GM12878 (cell line): Measurements from ENCODE around the gene CENPX. TPM values are rescaled to one million over a fixed set of nuclear protein-coding genes. Genes with fewer than 3 reads are reported as not detected.

Source experiments
- ASH2L ChIP-seq: fragments of 300-600, 200-600 bp; sonication (generic); IDR thresholded peaks from 2 replicates; pipeline ENCODE4 v1.6.1; 2017; ENCODE audit warnings: low read depth, mild to moderate bottlenecking, borderline replicate concordance
- BACH1 ChIP-seq: fragments of 450-650 bp; IDR thresholded peaks from 2 replicates; pipeline ENCODE4 v1.6.1; 2017; ENCODE audit warnings: mild to moderate bottlenecking, borderline replicate concordance
- CEBPZ ChIP-seq: fragments of 150-350 bp; IDR thresholded peaks from 2 replicates; pipeline ENCODE4 v1.6.1; 2016; ENCODE audit warnings: low read depth, low read length
- CREM ChIP-seq: IDR thresholded peaks from 2 replicates; pipeline ENCODE4 v1.6.1; 2014; ENCODE audit warnings: antibody characterized with exemption, low read depth
- DPF2 ChIP-seq: fragments of 450-650 bp; IDR thresholded peaks from 2 replicates; pipeline ENCODE4 v1.6.1; 2017; ENCODE audit warnings: mild to moderate bottlenecking
- EZH2 ChIP-seq: IDR thresholded peaks from 2 replicates; pipeline ENCODE4 v1.6.1; 2012; ENCODE audit warnings: low read depth, mild to moderate bottlenecking, control low read depth, inconsistent platforms, low read length, borderline replicate concordance; ENCODE audit not compliant: control insufficient read depth
- GATAD2B ChIP-seq: fragments of 450-650 bp; conservative IDR thresholded peaks from 2 replicates; pipeline ENCODE4 v1.6.1; 2017; ENCODE audit warnings: low read depth, mild to moderate bottlenecking, moderate library complexity
- IKZF2 ChIP-seq, 2 experiments: fragments of 450-650 bp; IDR thresholded peaks; 2 replicates each; pipeline ENCODE4 v1.6.1; 2017; ENCODE audit warnings: mild to moderate bottlenecking in 2 of 2, moderate library complexity in 2 of 2
- KAT2A ChIP-seq: conservative IDR thresholded peaks from 2 replicates; pipeline ENCODE4 v1.6.1; 2011; ENCODE audit warnings: low read depth, low read length; ENCODE audit not compliant: control insufficient read depth
- NFYA ChIP-seq: IDR thresholded peaks from 2 replicates; pipeline ENCODE4 v1.6.1; 2011; ENCODE audit warnings: low read depth, mild to moderate bottlenecking, low read length, improper control_type of control experiment, borderline replicate concordance
- NRF1 ChIP-seq: conservative IDR thresholded peaks from 2 replicates; pipeline ENCODE4 v1.6.1; 2011; ENCODE audit warnings: mild to moderate bottlenecking, low read depth, low read length, improper control_type of control experiment
- PBX3 ChIP-seq: IDR thresholded peaks from 2 replicates; pipeline ENCODE4 v1.6.1; 2011; ENCODE audit warnings: mild to moderate bottlenecking, low read depth, low read length, moderate library complexity; ENCODE audit not compliant: insufficient replicate concordance
- POLR2AphosphoS5 ChIP-seq: IDR thresholded peaks from 2 replicates; pipeline ENCODE4 v1.6.1; 2011; ENCODE audit warnings: mild to moderate bottlenecking, low read length, inconsistent platforms
- SP1 ChIP-seq: IDR thresholded peaks from one replicate; pipeline ENCODE4 v1.6.1; 2011; ENCODE audit warnings: low read depth, low read length
- SPI1 ChIP-seq: IDR thresholded peaks from 2 replicates; pipeline ENCODE4 v1.6.1; 2011; ENCODE audit warnings: low read depth, mild to moderate bottlenecking, low read length, moderate library complexity, borderline replicate concordance; ENCODE audit not compliant: insufficient read depth
- SREBF2 ChIP-seq: IDR thresholded peaks from 2 replicates; pipeline ENCODE4 v1.6.1; 2012; ENCODE audit warnings: mild to moderate bottlenecking, low read length
- STAT1 ChIP-seq: fragments of 450-650 bp; conservative IDR thresholded peaks from 2 replicates; pipeline ENCODE4 v1.6.1; 2014; ENCODE audit warnings: antibody characterized with exemption, mild to moderate bottlenecking
- TARDBP ChIP-seq: IDR thresholded peaks from 2 replicates; pipeline ENCODE4 v1.6.1; 2016; ENCODE audit warnings: borderline replicate concordance
- TCF3 ChIP-seq: IDR thresholded peaks from 2 replicates; pipeline ENCODE4 v1.6.1; 2012; ENCODE audit warnings: low read depth, mild to moderate bottlenecking, low read length, borderline replicate concordance; ENCODE audit not compliant: insufficient read depth
- USF1 ChIP-seq: IDR thresholded peaks from 2 replicates; pipeline ENCODE4 v1.6.1; 2011; ENCODE audit warnings: borderline replicate concordance, low read depth, mild to moderate bottlenecking, moderate library complexity, mixed read lengths, low read length; ENCODE audit not compliant: insufficient read depth; ENCODE audit errors: extremely low read length
- ZBTB11 ChIP-seq: fragments of 450-650 bp; formaldehyde crosslinking; IDR thresholded peaks from 2 replicates; pipeline ENCODE4 v1.5.0; 2022; ENCODE audit warnings: mild to moderate bottlenecking, missing genetic modification characterization
- polyA plus RNA-seq, 11 experiments: library from polyadenylated mRNA; depleted of rRNA in 4 of 11; unstranded in 6 of 11; stranded (reverse) in 5 of 11; fragments of >200 nt; fragmentation: Nextera tagmentation in 4 of 11; fragmentation: Illumina TruSeq in 1 of 11; extraction: Ambion mirVana in 4 of 11; extraction: Trizol in 1 of 11; gene quantifications; 1 replicate in 1 of 11; 2 replicates in 10 of 11; pipeline versions ENCODE4 v1.2.1 to v1.2.3, GENCODE V29; 2011 to 2016; ENCODE audit warnings: inconsistent platforms in 2 of 11, missing spikeins in 2 of 11, low read depth in 1 of 11
- total RNA-seq, 4 experiments: library from RNA; depleted of rRNA in 3 of 4; stranded (reverse); fragments of >200 nt in 3 of 4; fragmentation: Illumina TruSeq in 1 of 4; extraction: Trizol in 1 of 4; gene quantifications; 2 replicates each; pipeline versions ENCODE4 v1.2.1 to v1.2.3, GENCODE V29; 2013 to 2021

The CENPX gene
- total and polyA plus RNA-seq, 10 of the 15 experiments (the other 5 are each of a cell fraction or from before 2014, with no cell fraction given), result 11.7 to 182 (median 71.9) TPM

GRCh38 chr17:81977211-81977808 lies 45.4 kb downstream of the CENPX start, which contains the start of gene ASPSCR1 (continued):
- TF ChIP-seq SP1 (peak; percentile 79), NRF1 (no peak), BACH1 (peak; percentile 1; the same call in 1 of the 2 replicates), NFYA (no peak), CREM (peak; percentile 89), CEBPZ (no peak), ZBTB11 (CRISPR knock-in tag) (no peak), IKZF2 (IDR thresholded peaks at IDR 0.05) (no peak), PBX3 (no peak), TARDBP (peak; percentile 98), ASH2L (peak; percentile 99), SPI1 (no peak), SREBF2 (no peak), DPF2 (peak; percentile 95), TCF3 (0 out of 2 replicates have a peak, but pooled peaks have one; percentile 36), EZH2 (no peak), USF1 (peak; percentile 93), STAT1 (peak; percentile 95; the same call in 1 of the 2 replicates), POLR2AphosphoS5 (peak; percentile 82), GATAD2B (peak; percentile 99), KAT2A (no peak)
